Measurements from ENCODE around the gene PDGFRB.

PDGFRB gene

DNA sequence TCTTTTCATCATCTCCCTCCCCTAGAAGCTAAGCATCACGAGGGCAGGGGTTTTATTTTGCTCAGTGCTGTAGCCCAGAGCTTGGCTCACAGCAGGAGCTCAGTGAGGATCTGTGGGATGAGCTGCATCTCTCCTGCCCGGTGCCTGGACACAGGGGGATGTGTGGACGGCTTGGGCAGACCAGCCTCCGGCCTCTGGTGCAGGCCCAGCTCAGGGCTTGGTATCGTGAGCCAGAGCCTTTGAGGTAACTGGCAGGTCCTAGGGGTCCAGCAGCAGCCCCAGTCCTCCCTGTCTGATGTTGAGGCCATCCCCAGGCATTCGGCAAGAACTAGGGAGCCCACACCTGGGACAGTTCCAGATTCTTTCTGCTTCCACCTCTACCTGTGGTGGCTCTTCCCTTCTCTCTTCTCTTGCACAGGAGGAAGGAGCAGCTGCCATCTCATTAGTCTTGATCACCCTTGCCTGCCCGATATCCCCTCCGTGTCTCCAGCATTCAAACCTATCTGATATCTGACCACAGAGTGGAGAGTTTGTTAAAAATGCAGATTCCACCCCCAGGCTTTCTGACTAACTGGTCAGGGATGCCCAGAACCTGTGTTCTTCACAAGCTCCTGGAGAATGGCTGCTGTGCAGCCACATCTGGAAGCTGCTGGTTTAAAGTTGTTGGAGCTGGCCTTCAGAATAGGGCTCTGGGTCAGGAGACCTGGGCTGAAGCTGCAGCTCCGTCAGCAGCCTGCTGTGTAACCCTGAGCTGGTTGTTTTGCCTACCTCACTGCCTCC is 26.3 kb upstream of the PDGFRB start:
- DNase-seq (ENCODE audit: low read depth in 2 of 2), result no peak

DNA sequence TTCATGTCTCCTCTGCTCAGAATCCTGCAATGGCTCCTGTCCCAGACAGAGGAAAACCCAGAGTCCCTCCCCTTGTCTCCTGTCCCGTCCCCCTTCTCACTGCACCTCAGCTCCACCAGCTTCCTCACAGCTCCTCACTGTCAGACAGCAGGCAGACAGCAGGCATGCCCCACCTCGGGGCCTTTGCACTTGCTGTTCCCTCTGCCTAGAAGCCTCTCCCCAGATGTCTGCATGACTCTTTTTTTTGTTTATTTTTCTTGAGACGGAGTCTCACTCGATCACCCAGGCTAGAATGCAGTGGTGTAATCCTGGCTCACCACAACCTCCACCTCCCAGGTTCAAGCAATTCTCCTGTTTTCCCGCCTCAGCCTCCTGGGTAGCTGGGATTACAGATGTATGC is 25.4 kb upstream of the PDGFRB start:
- DNase-seq (ENCODE audit: low read depth in 2 of 2), result no peak

DNA sequence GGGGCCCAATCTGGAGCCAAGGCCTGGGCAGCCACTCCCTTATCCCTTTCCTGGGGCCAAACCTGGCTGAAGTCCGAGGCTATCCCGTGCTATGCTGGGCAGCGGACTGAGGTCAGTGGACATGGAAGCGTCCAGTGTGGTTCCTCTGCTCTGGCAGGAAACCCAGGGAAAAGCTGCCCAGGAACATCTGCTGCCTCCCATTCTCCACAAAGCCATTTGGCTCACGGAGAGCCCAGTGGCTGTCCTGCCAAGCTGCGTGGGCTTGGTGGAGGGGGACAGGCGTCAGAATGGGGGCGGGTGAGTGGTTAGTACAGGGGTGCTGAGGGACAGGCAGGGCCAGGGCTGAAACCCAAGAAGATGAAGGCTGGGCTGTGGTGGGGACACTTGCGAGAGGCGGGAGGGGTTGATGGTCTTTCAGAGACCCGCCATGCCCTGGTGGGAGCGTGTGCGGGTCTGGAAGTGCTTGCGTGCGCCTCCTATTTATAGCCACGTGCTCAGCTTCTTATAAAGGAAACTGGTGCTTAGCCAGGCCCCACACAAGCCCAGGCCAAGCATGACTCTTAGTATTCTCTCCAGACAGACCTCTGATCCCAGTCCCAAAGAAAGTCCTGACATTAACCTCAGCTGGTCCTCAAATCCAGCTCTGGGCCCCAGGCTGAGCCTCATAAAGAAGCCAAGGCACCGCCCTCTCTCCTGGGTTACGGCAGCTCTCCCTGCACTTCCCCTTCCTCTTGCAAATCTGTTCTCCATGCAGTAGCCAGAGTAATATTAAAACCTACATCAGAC is 24.8 kb upstream of the PDGFRB start:
- DNase-seq (ENCODE audit: low read depth in 2 of 2), result no peak

DNA sequence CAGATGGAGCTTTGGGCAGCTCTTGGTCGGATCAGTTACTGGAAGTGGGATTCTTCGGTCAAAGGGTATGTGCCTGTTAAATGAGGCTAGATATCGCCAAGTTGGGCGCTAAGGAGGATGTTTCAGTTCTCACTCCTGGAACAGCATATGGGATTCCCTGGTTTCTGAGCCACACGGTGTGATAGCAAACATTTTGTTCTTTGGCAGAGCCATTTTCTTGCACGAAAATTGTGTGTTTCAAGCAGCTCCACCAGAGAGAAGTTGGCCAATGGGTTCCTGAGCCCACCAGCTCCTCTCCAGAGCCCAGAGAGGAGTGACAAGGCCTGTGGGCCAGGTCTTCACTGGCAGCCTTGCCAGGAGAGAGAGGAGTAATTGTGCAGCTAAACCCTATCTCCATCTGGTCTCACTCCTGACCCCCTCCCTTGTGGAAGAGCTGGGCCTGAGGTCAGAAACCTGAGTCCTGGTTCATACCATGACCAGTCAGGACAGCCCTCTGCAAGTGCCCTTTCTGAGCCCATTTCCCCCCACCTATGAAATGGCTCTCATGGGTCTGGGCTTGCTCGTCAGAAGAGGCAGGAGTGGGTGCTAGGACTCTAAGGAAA is 23.5 kb upstream of the PDGFRB start:
- DNase-seq (ENCODE audit: low read depth in 2 of 2), result no peak

DNA sequence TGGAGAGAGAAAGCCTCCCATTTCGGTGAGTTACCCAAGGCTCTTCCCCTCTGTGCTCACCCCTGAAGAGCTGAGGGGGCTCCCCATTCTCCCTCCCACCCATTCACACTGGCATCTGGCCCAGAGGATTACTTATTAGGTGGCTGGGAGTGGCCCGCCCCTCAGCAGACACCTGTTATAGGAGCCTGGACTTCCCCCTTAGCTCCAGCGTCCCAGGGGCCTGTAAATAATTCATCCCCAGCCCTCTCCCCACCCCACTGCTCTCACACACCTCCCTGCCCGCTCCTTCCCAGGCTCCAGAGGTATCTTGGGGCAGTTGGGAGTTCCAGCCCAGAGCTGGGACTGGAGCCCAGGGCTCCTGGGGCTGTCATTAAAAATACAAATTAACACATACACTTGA is 22.6 kb upstream of the PDGFRB start:
- DNase-seq (ENCODE audit: low read depth in 2 of 2), result no peak

DNA sequence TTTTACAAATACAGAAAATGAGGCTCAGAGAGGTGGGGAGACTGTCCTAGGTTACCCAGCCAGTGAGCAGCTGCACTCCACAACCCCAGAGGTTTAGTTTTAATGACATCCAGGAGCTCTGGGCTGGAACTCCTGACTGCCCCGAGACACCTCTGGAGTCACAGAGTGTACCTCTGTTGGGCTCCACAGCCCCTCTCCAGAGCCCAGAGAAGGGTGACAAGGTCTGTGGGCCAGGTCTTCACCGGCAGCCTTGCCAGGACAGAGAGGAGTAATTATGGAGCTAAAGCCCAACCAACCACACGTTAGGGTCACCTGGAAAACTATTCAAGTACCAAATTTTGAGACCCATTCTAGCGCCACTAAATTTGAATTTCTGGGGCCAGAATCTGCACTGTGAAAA is 22.1 kb upstream of the PDGFRB start:
- DNase-seq (ENCODE audit: low read depth in 2 of 2), result no peak

DNA sequence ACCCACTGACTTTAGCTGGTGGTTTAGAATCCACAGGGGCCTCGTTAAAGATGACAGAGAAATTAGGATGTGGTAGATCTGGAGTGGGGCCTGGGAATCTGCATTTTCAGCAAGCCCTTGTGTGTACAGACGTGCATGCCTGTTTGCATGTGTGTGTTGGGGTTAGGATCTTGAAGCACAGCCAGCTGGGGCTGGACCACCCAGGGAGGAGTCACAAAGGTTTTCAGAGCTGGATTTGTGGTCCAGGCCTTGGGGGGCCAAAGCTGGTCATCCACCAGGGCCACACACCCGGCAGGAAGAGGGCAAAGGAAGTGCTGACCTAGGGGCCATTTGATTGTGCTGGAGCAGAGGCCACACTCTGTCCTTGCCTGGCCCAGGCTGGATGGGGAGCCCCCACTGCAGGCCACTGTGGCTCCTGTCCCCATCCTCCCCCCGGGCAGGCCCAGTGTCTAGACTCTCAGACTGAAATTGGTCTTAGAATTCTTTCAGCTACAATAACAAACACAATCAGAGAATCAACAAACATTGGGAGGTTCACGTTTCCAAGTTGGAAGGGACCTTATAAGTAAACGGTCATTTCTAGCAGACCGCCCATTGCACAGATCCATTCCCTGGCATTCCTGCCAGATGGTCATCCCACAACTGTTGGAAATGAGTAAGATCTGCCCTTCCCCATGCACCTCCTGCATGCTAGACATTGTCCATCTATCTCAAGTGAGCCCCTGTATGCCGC is 21.3 kb upstream of the PDGFRB start:
- no peak for DNase-seq (ENCODE audit: low read depth in 2 of 2)

DNA sequence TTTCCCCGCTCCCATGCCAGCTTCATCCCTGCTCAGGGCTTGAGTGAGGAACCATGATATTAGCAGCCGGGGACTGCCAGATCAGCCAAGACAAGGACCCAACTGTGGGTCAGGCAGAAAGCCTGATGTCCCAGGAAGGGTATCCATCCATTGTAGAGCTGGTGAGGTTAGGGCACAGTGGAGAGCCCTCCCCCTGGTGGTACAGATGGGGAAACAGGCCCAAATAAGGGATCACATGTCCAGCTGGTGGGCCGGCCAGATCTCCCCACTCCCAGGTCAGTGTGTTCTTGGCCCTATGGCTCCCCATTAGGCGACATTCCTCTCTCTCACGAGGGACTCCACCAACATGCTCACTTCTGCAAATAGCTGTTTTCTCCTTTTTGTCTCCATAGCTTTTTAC is 19.9 kb upstream of the PDGFRB start:
- no peak for DNase-seq (ENCODE audit: low read depth in 2 of 2)

DNA sequence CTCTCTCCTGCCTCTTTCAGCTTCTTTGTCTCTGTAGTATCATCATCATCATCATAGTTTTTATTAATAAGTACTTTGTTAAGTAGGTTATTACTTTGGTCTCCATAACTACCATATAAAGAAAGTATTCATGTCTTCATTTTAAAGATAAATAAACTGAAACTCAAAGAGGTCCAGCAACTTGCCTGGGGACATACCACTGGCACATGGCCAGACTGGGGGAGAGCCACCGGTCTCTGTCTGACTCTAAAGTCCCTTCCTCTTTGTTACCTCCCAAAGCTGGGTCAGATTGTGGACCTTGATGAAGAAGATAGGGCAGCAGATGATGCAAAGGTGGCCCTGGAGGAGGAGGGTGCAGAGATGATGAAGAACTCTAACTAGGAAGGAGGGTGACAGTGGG is 19.4 kb upstream of the PDGFRB start:
- DNase-seq (ENCODE audit: low read depth in 2 of 2), result no peak

DNA sequence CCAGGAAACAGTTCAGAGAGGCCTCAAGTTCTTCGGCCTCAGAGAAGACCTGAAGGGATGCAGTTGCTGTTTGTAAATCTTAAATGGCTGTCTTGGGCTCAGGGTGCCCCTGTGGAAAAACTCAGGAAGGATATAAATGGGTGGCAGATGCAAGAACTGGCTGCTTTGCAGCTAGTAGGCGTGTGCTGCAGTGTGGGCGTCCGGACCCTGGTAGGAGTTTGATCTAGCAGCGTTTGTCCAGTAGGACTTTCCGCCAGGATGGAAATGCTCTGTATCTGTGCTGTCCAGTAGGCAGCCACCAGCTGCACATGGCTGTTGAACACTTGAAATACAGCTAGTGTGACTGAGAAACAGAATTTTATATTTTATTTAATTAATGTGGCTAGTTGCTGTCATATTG is 18.6 kb upstream of the PDGFRB start:
- DNase-seq (ENCODE audit: low read depth in 2 of 2), result no peak

DNA sequence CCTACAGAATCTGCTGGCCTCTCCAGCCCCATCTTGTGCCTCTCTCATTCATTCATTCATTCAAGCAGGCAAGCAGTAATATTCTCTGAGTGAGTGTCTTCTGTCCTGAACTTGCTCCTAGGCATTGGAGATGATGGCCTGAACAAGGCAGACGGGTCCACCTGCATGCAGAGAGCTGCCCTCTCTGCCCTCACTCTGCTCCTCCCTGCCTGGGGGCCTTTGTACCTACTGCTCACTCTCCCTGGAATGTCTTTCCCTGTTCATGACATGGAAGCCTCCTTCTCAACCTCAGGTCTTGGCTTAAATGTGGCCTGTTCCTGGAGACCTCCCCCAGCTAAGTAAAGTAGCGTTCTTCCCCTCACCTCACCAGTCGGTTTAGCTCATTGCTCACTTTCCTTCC is 17.5 kb upstream of the PDGFRB start:
- no peak for DNase-seq (ENCODE audit: low read depth in 2 of 2)

DNA sequence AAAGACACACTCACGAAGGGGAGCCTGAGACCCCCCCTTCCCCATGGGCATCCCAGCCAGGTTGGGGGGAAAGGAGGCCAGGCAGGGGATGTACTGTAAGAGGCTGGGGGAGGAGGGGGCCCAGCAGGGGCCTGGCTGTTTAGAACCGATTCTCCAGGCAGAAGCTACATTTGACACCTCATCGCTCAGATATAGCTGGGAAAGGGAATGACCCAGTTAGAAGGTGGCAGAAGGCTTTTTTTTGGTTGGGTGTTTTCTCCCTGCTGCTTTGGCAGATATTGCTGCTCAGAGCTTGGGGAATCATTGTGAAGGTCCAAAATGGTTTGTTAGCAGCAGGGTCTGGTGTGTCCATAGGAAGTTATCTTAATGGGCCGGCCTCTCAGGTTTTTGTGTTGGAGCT is 16.9 kb upstream of the PDGFRB start:
- no peak for DNase-seq (ENCODE audit: low read depth in 2 of 2)

DNA sequence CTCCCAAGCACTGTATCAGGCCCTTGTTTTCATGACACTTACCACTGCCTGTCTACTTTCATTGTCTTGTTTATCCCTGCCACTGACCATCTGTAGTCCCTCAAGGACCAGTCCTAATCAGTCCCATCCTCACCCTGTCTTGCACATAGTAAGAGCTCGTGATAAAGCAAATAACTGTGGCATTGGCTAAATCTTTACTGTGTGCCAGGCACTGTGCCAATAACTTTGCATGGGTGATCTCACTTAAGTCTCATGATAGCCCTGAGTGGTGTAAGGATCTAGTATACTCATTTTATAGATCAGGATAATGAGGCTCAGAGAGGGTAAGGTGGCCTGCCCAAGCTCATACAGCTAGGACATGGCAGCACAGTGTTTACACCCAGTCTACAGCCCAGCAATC is 16.5 kb upstream of the PDGFRB start:
- DNase-seq (ENCODE audit: low read depth in 2 of 2), result no peak

DNA sequence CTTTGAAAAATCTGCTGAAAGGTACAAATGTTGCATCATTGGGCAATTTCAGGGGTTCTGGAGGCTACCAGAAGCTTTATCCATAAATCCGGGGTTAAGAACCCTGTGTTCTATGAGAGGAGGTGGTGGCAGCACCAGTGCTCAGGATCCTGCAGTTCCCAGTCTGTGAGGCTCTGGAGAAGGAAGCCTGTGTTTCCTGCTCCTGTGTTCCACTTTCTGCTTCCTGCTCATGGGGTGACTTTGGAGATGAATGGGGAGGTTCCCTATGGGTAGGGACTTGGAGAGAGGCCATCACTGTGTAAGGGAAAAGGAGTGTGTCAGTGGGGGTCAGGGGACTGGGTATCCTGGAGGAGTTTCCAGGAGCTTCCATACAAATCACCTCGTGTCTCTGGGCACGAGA is 13.2 kb upstream of the PDGFRB start:
- no peak for DNase-seq (ENCODE audit: low read depth in 2 of 2)

DNA sequence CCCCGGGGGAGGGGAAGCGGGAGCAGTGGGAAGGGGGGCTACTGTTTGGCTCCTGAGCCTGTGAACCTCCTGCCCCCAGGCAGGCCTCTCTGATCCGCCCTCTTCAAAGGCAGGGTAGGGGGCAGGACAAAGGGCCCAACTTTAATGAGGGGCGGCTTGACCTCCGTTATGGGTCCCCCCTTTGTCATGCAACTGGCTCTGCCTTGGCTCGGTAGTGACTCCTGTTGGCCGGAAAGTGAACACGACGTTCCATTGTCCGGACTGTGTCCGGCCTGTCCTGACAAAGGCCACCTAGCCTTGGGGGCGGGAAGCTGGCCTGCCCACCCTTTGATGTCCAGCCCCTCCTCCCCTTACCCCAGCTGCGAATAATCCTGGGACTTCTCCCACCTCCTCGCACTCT is 12.3 kb upstream of the PDGFRB start:
- no peak for DNase-seq (ENCODE audit: low read depth in 2 of 2)

DNA sequence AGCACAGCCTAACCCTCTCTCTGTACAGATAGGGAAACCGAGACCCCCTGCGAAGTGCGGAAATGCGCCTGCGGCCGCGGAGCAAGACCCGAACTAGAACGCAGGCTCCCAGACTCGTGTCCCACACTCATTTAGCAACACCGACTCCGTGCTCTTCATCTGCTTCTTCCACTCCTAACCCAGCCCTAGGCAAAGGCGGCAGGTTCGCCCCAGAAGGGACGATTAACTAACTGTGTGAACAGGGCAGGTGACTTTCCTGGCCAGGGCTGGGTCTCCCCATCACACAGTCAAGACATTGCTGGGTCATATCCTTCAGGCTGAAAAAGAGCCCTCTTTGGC is 11.8 kb upstream of the PDGFRB start:
- DNase-seq (ENCODE audit: low read depth in 2 of 2), result no peak

DNA sequence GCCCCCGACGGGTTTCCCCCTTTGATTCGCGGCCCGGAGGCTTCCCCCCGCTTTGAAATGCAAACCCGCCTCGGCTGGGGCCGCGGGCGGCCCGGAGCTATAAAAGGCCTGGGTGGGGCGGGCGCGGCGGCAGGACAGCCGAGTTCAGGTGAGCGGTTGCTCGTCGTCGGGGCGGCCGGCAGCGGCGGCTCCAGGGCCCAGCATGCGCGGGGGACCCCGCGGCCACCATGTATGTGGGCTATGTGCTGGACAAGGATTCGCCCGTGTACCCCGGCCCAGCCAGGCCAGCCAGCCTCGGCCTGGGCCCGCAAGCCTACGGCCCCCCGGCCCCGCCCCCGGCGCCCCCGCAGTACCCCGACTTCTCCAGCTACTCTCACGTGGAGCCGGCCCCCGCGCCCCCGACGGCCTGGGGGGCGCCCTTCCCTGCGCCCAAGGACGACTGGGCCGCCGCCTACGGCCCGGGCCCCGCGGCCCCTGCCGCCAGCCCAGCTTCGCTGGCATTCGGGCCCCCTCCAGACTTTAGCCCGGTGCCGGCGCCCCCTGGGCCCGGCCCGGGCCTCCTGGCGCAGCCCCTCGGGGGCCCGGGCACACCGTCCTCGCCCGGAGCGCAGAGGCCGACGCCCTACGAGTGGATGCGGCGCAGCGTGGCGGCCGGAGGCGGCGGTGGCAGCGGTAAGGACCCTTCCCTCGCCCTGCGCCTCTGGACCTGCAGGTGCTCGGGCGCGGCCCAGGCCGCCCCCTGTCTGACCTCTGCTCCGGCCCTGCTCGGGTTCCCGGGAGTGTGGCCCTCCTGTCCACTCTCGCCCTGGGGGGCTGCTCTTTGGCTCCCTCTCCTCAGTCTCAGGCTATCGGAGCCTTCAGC is 11.2 kb upstream of the PDGFRB start, which contains the start of gene CDX1:
Gene CDX1, plus strand, starts transcription at position 129 of the 862 bp plus-strand sequence. Its CDS starts 99 bp downstream, at position 228.
- no peak for DNase-seq (ENCODE audit: low read depth in 2 of 2)

DNA sequence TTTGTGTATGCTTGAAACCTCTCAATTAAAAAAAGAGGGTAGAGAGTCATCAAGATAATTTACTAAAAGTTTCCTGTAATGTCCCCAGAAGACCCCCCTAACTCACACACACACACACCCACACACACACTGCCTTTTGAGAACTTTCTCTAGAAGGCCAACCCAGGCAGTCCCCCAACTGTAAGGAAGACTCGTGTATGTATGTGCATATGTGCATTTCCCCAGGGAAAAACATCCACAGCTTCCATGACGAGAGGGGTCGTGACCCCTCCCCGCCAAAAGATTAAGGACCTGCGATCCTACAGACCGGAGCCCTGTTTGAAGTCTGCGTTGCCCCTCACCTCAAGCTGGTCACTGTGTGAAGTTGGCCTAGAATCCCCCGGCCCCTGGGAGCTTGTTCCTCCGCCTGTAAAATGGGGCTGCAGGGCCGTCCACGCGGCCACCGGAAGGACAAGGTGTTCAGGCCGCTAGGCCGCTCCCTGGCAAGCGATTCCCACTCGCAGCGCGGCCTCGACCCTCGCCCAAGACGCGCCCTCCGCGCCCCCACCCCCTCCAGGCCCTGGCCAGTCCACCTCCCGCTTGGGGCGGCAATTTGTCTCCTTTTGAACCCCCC is 10.5 kb upstream of the PDGFRB start:
- no peak for DNase-seq (ENCODE audit: low read depth in 2 of 2)

DNA sequence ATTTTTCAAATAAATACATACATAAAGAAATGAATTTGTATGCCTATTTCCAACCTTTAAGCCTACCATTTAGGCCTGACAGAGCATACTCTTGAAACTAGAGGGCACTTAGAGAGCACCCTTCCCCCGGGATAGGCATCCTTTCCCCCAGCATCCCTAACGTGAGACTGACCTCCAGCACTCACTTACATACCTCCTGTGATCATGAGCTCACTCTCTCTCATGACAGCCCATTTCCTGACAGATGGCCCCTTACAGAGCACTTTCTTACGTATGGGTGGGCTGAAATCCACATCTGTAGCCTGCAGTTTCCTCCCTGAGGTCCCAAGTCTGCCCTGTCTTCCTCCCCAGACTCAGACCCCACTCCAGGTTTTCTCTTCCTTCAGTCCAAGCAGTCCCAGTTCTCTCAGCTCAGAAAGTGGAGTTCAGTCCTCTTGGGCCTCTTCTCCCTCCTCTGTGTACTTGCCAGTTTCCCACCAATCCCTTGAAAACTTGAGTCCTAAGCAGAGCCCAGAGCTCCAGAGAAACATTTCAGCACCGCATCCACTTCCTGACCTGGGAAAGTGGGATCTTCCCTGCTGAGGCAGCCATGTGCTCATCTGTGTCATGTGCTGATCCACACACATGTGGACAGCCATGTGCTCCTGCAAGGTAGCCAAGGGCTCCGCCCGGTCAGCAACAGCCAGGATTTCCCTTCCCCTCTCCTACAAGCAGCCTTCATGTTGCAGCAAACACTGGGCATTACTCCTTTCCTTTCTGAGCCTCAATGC is 8.8 kb upstream of the PDGFRB start:
- no peak for DNase-seq (ENCODE audit: low read depth in 2 of 2)

DNA sequence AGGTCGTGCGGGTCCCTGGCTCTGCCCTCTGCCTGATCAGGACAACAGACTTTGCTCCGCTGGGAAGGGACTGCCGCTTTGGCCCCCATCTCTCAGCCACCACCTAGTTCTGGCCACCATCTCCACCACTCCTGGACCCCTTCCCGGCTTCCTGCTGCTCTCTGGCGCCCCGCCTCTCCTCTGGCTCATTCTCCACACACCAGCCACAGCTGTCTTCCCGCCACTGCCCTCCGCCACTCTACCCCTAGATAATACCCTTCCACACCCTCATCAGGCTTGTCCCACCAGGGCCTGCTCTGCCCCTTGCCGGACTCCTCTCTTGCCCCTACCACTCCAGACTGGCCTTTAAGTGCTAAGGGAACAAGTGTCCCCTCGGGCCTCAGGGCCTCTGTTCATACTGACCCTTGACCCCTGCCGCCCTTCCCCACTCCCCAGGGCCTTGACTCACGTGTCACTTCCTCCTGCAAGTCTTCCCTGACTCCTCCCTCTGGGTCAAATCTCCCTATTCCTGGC is 8.0 kb upstream of the PDGFRB start:
- no peak for DNase-seq (ENCODE audit: low read depth in 2 of 2)
